GM12892 (cell line): ENCODE data around the gene TOM1L1.

Experiments
- POLR2AphosphoS5 ChIP-seq: IDR thresholded peaks from 2 replicates; pipeline ENCODE4 v1.6.1; 2011; ENCODE audit warnings: low read depth, low read length, control low read depth
- TAF1 ChIP-seq: IDR thresholded peaks from 2 replicates; pipeline ENCODE4 v1.6.1; 2011; ENCODE audit warnings: low read depth, mild to moderate bottlenecking, control low read depth, low read length, borderline replicate concordance

- TF ChIP-seq POLR2AphosphoS5 (no peak), TAF1 (no peak)
These were observed 2.0 kb downstream of the TOM1L1 start for GRCh38 chr17:54902611-54903010.
